ENCODE measurements around the gene TARS2. TPM values are rescaled to one million over a fixed set of nuclear protein-coding genes. Genes with fewer than 3 reads are reported as not detected.

Gene TARS2
- total RNA-seq, 2 donors from 2014 or later = 11.6 to 13.5 TPM

DNA sequence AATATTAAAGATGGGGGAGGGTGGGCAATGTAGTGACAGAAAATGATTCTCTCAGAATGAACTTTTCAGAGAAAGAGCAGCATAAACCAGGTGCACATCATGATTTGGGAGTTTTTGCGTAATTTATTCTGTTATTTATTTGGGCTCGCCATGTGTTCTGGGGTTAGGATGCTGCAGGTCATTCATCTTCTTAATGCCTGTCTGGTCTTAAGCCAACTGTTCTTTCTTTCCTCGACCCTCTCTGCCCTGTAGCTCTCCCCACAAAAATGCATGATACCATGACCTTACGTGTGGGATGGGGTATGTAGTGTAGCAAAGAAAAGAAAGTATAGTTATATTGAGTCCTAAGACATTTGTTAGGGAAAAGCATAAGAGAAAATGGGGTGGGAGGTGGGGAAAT, 12.3 kb upstream of the TARS2 start:
- no peak overlapping the region for H3K27ac ChIP-seq
- no peaks in the 10 kb centered on the region for H3K4me1 ChIP-seq (ENCODE audit: control insufficient read depth in 1 of 2, low read depth in 2 of 2)
- H3K4me3 ChIP-seq = no peak overlapping the region
- TF ChIP-seq, protein P1, sequence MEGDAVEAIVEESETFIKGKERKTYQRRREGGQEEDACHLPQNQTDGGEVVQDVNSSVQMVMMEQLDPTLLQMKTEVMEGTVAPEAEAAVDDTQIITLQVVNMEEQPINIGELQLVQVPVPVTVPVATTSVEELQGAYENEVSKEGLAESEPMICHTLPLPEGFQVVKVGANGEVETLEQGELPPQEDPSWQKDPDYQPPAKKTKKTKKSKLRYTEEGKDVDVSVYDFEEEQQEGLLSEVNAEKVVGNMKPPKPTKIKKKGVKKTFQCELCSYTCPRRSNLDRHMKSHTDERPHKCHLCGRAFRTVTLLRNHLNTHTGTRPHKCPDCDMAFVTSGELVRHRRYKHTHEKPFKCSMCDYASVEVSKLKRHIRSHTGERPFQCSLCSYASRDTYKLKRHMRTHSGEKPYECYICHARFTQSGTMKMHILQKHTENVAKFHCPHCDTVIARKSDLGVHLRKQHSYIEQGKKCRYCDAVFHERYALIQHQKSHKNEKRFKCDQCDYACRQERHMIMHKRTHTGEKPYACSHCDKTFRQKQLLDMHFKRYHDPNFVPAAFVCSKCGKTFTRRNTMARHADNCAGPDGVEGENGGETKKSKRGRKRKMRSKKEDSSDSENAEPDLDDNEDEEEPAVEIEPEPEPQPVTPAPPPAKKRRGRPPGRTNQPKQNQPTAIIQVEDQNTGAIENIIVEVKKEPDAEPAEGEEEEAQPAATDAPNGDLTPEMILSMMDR (IDR thresholded peaks at IDR 0.05) = no peak
- H3K9me3 ChIP-seq = no peaks in the 10 kb centered on the region
- DNase-seq (ENCODE audit: low spot score) (no peak), ATAC-seq (ENCODE audit: insufficient number of reproducible peaks, low FRiP score, low read depth) (no peak)
- peaks cover 29% of the 10 kb centered on the region for H3K36me3 ChIP-seq
- no peaks in the 10 kb centered on the region for H3K27me3 ChIP-seq (replicated peaks; ENCODE audit: insufficient read depth)

DNA sequence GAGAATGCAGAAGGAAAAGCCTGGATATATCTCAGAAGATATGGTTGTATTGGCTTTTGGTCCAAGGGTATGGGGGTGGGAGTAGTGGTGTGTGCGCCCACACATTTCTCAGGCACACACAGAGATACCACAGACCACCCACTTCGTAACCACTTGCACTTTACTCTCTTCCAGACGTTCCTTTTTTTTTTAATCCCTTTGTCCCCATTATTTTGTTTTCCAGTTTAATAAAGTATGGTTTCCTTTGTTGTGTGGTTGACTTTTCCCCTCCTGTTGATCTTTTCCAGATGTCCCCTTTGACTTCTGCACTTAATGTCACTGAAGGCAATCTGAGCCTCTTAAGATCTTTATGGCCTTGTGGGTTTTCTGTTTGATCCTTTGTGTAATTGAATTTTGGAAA, 10.5 kb upstream of the TARS2 start:
- Histone ChIP-seq H3K4me1 (ENCODE audit: control insufficient read depth in 1 of 2, low read depth in 2 of 2) (no peaks in the 10 kb centered on the region), H3K27ac (no peak overlapping the region)
- ATAC-seq (ENCODE audit: insufficient number of reproducible peaks, low FRiP score, low read depth) = no peak

DNA sequence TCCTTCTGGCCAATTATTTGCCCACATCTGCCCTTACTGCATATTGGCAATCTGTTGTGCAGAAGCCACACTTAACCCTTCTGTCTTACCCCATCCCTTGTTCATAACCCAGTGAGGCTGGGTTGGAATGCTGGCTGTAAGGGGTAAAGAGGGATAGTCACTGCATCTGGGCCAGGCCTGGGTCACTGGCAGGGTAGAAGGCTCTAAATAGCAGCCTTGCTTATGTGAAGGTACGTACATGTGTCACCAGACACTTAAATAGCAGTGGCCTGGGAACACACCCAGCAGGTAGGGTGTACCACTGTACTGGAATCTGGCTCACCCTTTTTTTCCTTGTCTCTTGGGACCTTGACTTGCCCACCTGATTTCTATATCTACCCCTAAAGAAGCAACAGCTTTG, 9.9 kb upstream of the TARS2 start:
- no peak overlapping the region for H3K27ac ChIP-seq
- H3K9me3 ChIP-seq = no peaks in the 10 kb centered on the region
- H3K4me1 ChIP-seq (ENCODE audit: control insufficient read depth in 1 of 2, low read depth in 2 of 2) = no peaks in the 10 kb centered on the region
- peaks cover 9% of the 10 kb centered on the region for H3K36me3 ChIP-seq
- TF ChIP-seq, protein P1 (IDR thresholded peaks at IDR 0.05) = no peak
- ATAC-seq (ENCODE audit: insufficient number of reproducible peaks, low FRiP score, low read depth) (no peak), DNase-seq (ENCODE audit: low spot score) (no peak)
- H3K4me3 ChIP-seq = no peak overlapping the region
- no peaks in the 10 kb centered on the region for H3K27me3 ChIP-seq (replicated peaks; ENCODE audit: insufficient read depth)

More for the DNA sequence above, 10.5 kb upstream of the TARS2 start:
- H3K27me3 ChIP-seq (replicated peaks; ENCODE audit: insufficient read depth) = no peaks in the 10 kb centered on the region
- H3K4me3 ChIP-seq = no peak overlapping the region
- peaks cover 14% of the 10 kb centered on the region for H3K36me3 ChIP-seq
- no peaks in the 10 kb centered on the region for H3K9me3 ChIP-seq
- TF ChIP-seq, protein P1 (IDR thresholded peaks at IDR 0.05) = no peak
- no peak for DNase-seq (ENCODE audit: low spot score)

DNA sequence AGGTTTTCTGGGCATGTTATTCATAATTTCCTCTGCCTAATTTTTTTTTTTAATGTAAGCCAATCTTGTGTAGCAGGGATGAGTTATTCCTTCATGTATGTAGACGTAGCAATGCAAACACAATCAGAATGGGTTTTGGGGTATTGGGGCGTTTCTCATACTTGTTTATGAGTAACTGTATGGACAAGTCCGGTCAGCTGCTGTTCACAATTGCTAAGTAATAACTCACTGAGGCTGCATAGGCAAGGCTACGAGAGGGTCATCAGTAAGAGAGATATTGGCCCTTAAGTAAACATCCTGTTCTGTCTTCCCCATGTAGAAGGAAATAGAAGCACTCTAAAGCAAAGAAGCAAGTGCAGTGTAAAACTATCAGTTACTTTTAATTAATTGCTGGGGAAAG, 9.5 kb upstream of the TARS2 start:
- Histone ChIP-seq H3K4me1 (ENCODE audit: control insufficient read depth in 1 of 2, low read depth in 2 of 2) (no peaks in the 10 kb centered on the region), H3K27ac (no peak overlapping the region)
- TF ChIP-seq, protein P1 (IDR thresholded peaks at IDR 0.05) = no peak

DNA sequence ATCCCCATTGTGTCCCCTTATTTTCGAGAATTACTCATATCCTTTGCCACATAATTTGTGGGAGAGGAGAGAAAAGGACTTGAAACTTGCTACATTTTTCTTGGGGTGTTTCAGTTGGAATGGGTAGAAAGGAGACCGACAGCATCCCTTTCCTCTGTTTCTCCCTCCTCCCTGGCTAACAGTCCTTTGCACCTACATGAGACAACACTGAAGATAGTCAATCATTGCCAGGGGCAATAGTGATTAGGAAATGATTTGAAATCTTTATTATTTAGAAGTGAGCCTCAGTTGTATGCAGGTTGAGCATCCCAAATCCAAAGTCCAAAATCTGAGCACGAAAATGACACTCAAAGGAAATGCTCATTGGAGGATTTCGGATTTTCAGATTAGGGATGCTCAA, 7.8 kb upstream of the TARS2 start:
- H3K9me3 ChIP-seq = no peaks in the 10 kb centered on the region
- no peaks in the 10 kb centered on the region for H3K4me1 ChIP-seq (ENCODE audit: control insufficient read depth in 1 of 2, low read depth in 2 of 2)
- no peaks in the 10 kb centered on the region for H3K36me3 ChIP-seq
- no peak for ATAC-seq (ENCODE audit: insufficient number of reproducible peaks, low FRiP score, low read depth)
- no peak overlapping the region for H3K4me3 ChIP-seq
- no peak overlapping the region for H3K27ac ChIP-seq
- TF ChIP-seq, protein P1 (IDR thresholded peaks at IDR 0.05) = no peak
- DNase-seq (ENCODE audit: low spot score) = no peak
- H3K27me3 ChIP-seq (replicated peaks; ENCODE audit: insufficient read depth) = no peaks in the 10 kb centered on the region

More for the DNA sequence above, 9.5 kb upstream of the TARS2 start:
- ATAC-seq (ENCODE audit: insufficient number of reproducible peaks, low FRiP score, low read depth) = no peak
- Histone ChIP-seq H3K4me3 (no peak overlapping the region), H3K27me3 (replicated peaks; ENCODE audit: insufficient read depth) (no peaks in the 10 kb centered on the region), H3K9me3 (no peaks in the 10 kb centered on the region), H3K36me3 (peaks cover 5% of the 10 kb centered on the region)
- DNase-seq (ENCODE audit: low spot score) = no peak

All from thoracic aorta (tissue), 2 donors.